Esophagus muscularis mucosa (tissue), 4 donors: ENCODE results near the gene CDH15. TPM values are rescaled to one million over a fixed set of nuclear protein-coding genes. Genes with fewer than 3 reads are reported as not detected.
A peak's percentile ranks its signal among the peaks of the same experiment; 100 is the strongest.

Experiments
- DNase-seq: peaks from one replicate; pipeline ENCODE4 v3.0.0-alpha.2; 2017; ENCODE audit errors: extremely low spot score
- H3K27ac ChIP-seq, 4 donors: fragments of 200-600 bp; sonication (generic); replicated peaks in 1 of 4; 1 replicate in 3 of 4; 2 replicates in 1 of 4; pipeline ENCODE4 v1.5.1; 2016 to 2019; ENCODE audit warnings: mild to moderate bottlenecking in 1 of 4
- H3K27me3 ChIP-seq, 4 donors: fragments of 200-600 bp; sonication (generic); one replicate each; pipeline versions ENCODE4 v1.5.1 to v1.6.0; 2016 to 2019
- H3K36me3 ChIP-seq, 4 donors: fragments of 200-600 bp; sonication (generic); one replicate each; pipeline ENCODE4 v1.5.1; 2016 to 2019
- H3K4me1 ChIP-seq, 4 donors: fragments of 200-600 bp; sonication (generic); one replicate each; pipeline ENCODE4 v1.5.1; 2016 to 2019
- H3K4me3 ChIP-seq, 4 donors: fragments of 200-600 bp; sonication (generic); 1 replicate in 2 of 4; 2 replicates in 2 of 4; pipeline ENCODE4 v1.5.1; 2016 to 2019; ENCODE audit warnings: mild to moderate bottlenecking in 4 of 4, moderate library complexity in 1 of 4
- H3K9me3 ChIP-seq, 4 donors: fragments of 200-600 bp; sonication (generic); 1 replicate in 3 of 4; 2 replicates in 1 of 4; pipeline ENCODE4 v1.5.1; 2016 to 2019
- CTCF ChIP-seq, 3 experiments: fragments of 200-600 bp in 2 of 3; fragments of 450-650 bp in 1 of 3; sonication (generic) in 2 of 3; IDR thresholded peaks; one replicate each; pipeline ENCODE4 v1.5.1; 2017 to 2019; ENCODE audit warnings: antibody characterized with exemption in 3 of 3, mild to moderate bottlenecking in 2 of 3, moderate library complexity in 1 of 3
- EP300 ChIP-seq: sonication (generic); formaldehyde crosslinking; IDR thresholded peaks from one replicate; pipeline ENCODE4 v1.6.1; 2017; ENCODE audit warnings: antibody characterized with exemption
- POLR2A ChIP-seq: fragments of 450-650 bp; IDR thresholded peaks from one replicate; pipeline ENCODE4 v1.6.1; 2017; ENCODE audit warnings: antibody characterized with exemption, moderate library complexity, mild to moderate bottlenecking, low read depth
- POLR2AphosphoS5 ChIP-seq, 2 donors: sonication (generic); formaldehyde crosslinking; IDR thresholded peaks; one replicate each; pipeline ENCODE4 v1.6.1; 2017; ENCODE audit warnings: antibody characterized with exemption in 2 of 2
- WGBS: methylation state at CpG from one replicate; pipeline ENCODE4 v1.1.5; 2018; 5-methylcytosine and 5-hydroxymethylcytosine counted together
- intact Hi-C: fragments of 100-400 bp; cut with DNase I; formaldehyde crosslinking; loops from one replicate; pipeline ENCODE4 v1.15.1; 2023
- total RNA-seq, 4 donors: library from RNA; depleted of rRNA; stranded (reverse); fragments of >200 nt; gene quantifications; one replicate each; pipeline versions ENCODE4 v1.1.0 to v1.2.1, GENCODE V29; 2016

Gene CDH15
- total RNA-seq, 4 donors from 2014 or later: under 0.01 to 0.17 (median 0.13) TPM; not detected in 1

GRCh38 chr16:89167425-89167941 is 4.1 kb upstream of the CDH15 start:
- Histone ChIP-seq H3K36me3 (no peaks in the 10 kb centered on the region), H3K27ac (no peak overlapping the region), H3K4me1 (peaks cover 19 to 33% (median 28%) of the 10 kb centered on the region in 4 donors), H3K9me3 (no peaks in the 10 kb centered on the region), H3K27me3 (peaks cover 13 to 96% (median 57%) of the 10 kb centered on the region in 4 donors), H3K4me3 (no peak overlapping the region)
- WGBS: 37% methylated on average over 7 of the region's 18 CpGs
- intact Hi-C loops: loop anchor here (10.0 kb wide), 2 partner anchors 223 to 423 kb away; no protein-coding TSS in a partner anchor
- peak in 1 of 2 donors; percentile 24 for TF ChIP-seq POLR2AphosphoS5 (IDR thresholded peaks at IDR 0.05)
- no peak for TF ChIP-seq EP300
- TF ChIP-seq POLR2A: no peak
- TF ChIP-seq CTCF (IDR thresholded peaks at IDR 0.05): peak; percentile 54 to 77 (median 65)
- no peak for DNase-seq

- TF ChIP-seq POLR2AphosphoS5 (IDR thresholded peaks at IDR 0.05) (no peak), CTCF (IDR thresholded peaks at IDR 0.05) (no peak), POLR2A (no peak), EP300 (no peak)
- Histone ChIP-seq H3K27ac (no peak overlapping the region), H3K9me3 (no peaks in the 10 kb centered on the region), H3K27me3 (peaks cover 13 to 96% (median 58%) of the 10 kb centered on the region in 4 donors), H3K36me3 (no peaks in the 10 kb centered on the region), H3K4me3 (no peak overlapping the region), H3K4me1 (peaks cover 19 to 33% (median 28%) of the 10 kb centered on the region in 4 donors)
- no peak for DNase-seq
- WGBS: 71% methylated on average over 11 of the region's 23 CpGs
- intact Hi-C loops: loop anchor here (10.0 kb wide), 2 partner anchors 224 to 424 kb away; no protein-coding TSS in a partner anchor
Observed at GRCh38 chr16:89168381-89169189, 3.0 kb upstream of the CDH15 start.

- WGBS: 68% methylated on average over 7 of the region's 14 CpGs
- Histone ChIP-seq H3K4me3 (no peak overlapping the region), H3K36me3 (no peaks in the 10 kb centered on the region), H3K27ac (no peak overlapping the region), H3K27me3 (peaks cover 13 to 90% (median 56%) of the 10 kb centered on the region in 4 donors), H3K4me1 (peaks cover 19 to 33% (median 28%) of the 10 kb centered on the region in 4 donors), H3K9me3 (no peaks in the 10 kb centered on the region)
- DNase-seq: no peak
- intact Hi-C loops: loop anchor here (10.0 kb wide), 3 partner anchors 225 to 425 kb away; partner anchors contain the start of gene APRT
- TF ChIP-seq EP300: no peak
- no peak for TF ChIP-seq POLR2A
- TF ChIP-seq CTCF (IDR thresholded peaks at IDR 0.05): no peak
- TF ChIP-seq POLR2AphosphoS5 (IDR thresholded peaks at IDR 0.05): no peak
Observed at GRCh38 chr16:89169778-89170177, 1.8 kb upstream of the CDH15 start.

GRCh38 chr16:89170346-89171215 is 967 bp upstream of the CDH15 start:
- no peaks in the 10 kb centered on the region for H3K36me3 ChIP-seq
- peaks cover 13 to 90% (median 52%) of the 10 kb centered on the region in 4 donors for H3K27me3 ChIP-seq
- intact Hi-C loops: loop anchor here (10.0 kb wide), 1 partner anchor 356 kb away; the partner anchor contains the start of gene APRT
- H3K4me3 ChIP-seq: peak overlapping the region; percentile 34 to 53 (median 41)
- peaks cover 19 to 33% (median 28%) of the 10 kb centered on the region in 4 donors for H3K4me1 ChIP-seq
- DNase-seq: no peak
- WGBS: 7% methylated on average over 24 of the region's 34 CpGs
- no peaks in the 10 kb centered on the region for H3K9me3 ChIP-seq
- no peak overlapping the region for H3K27ac ChIP-seq
- TF ChIP-seq POLR2A (no peak), EP300 (no peak), POLR2AphosphoS5 (IDR thresholded peaks at IDR 0.05) (no peak), CTCF (IDR thresholded peaks at IDR 0.05) (no peak)
